Ishikawa (cell line): ENCODE measurements around the gene PTPN14.

ENCODE experiments used
- CEBPB ChIP-seq: IDR thresholded peaks from 2 replicates; pipeline ENCODE4 v1.6.1; 2012
- CREB1 ChIP-seq: IDR thresholded peaks from 2 replicates; pipeline ENCODE4 v1.6.1; 2012; ENCODE audit warnings: low read depth
- EGR1 ChIP-seq: IDR thresholded peaks from 2 replicates; pipeline ENCODE4 v1.6.1; 2012
- EP300 ChIP-seq: IDR thresholded peaks from 2 replicates; pipeline ENCODE4 v1.6.1; 2012; ENCODE audit warnings: borderline replicate concordance
- NFIC ChIP-seq: IDR thresholded peaks from 2 replicates; pipeline ENCODE4 v1.6.1; 2012
- RAD21 ChIP-seq: IDR thresholded peaks from 2 replicates; pipeline ENCODE4 v1.6.1; 2012; ENCODE audit warnings: low read depth
- YY1 ChIP-seq: IDR thresholded peaks from 2 replicates; pipeline ENCODE4 v1.6.1; 2012; ENCODE audit warnings: low read depth
- TF ChIP-seq, protein P1 (sequence below): IDR thresholded peaks from 2 replicates; pipeline ENCODE4 v1.6.1; 2012; ENCODE audit warnings: low read depth, mild to moderate bottlenecking

DNA sequence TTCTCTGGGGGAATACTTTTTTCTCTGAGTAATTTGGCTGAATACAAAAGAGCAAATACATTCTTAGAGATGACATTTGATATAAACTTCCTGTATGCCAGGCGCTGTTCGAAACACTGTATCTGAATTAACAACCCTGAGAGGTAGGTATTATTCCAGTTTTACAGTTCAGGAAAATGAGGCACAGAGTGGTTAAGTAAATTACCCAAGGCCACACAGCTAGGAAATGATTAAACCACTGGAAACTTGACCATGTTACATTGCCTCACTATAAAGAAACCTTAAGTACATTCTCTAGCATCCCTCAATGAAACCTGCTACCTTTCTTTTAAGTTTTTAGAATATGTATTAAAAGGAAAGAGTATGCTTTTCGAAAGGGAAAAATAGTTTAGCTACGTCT, 215.8 kb downstream of the PTPN14 start:
- no peak for TF ChIP-seq CEBPB
- TF ChIP-seq CREB1 = no peak
- no peak for TF ChIP-seq EP300
- TF ChIP-seq, protein P1, sequence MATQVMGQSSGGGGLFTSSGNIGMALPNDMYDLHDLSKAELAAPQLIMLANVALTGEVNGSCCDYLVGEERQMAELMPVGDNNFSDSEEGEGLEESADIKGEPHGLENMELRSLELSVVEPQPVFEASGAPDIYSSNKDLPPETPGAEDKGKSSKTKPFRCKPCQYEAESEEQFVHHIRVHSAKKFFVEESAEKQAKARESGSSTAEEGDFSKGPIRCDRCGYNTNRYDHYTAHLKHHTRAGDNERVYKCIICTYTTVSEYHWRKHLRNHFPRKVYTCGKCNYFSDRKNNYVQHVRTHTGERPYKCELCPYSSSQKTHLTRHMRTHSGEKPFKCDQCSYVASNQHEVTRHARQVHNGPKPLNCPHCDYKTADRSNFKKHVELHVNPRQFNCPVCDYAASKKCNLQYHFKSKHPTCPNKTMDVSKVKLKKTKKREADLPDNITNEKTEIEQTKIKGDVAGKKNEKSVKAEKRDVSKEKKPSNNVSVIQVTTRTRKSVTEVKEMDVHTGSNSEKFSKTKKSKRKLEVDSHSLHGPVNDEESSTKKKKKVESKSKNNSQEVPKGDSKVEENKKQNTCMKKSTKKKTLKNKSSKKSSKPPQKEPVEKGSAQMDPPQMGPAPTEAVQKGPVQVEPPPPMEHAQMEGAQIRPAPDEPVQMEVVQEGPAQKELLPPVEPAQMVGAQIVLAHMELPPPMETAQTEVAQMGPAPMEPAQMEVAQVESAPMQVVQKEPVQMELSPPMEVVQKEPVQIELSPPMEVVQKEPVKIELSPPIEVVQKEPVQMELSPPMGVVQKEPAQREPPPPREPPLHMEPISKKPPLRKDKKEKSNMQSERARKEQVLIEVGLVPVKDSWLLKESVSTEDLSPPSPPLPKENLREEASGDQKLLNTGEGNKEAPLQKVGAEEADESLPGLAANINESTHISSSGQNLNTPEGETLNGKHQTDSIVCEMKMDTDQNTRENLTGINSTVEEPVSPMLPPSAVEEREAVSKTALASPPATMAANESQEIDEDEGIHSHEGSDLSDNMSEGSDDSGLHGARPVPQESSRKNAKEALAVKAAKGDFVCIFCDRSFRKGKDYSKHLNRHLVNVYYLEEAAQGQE = no peak
- no peak for TF ChIP-seq YY1
- no peak for TF ChIP-seq NFIC
- no peak for TF ChIP-seq RAD21
- TF ChIP-seq EGR1 = no peak
